CD4-positive, alpha-beta T cell treated with Interleukin-17A for 1 hour (primary cell): ENCODE data around the gene ATP2C2.

Source experiments
- DNase-seq: peaks from one replicate; pipeline ENCODE4 v3.0.0-alpha.2; 2020

The ATP2C2 gene

GRCh38 chr16:84501077-84501735 is 132.9 kb downstream of the ATP2C2 start:
- DNase-seq, result no peak

DNA sequence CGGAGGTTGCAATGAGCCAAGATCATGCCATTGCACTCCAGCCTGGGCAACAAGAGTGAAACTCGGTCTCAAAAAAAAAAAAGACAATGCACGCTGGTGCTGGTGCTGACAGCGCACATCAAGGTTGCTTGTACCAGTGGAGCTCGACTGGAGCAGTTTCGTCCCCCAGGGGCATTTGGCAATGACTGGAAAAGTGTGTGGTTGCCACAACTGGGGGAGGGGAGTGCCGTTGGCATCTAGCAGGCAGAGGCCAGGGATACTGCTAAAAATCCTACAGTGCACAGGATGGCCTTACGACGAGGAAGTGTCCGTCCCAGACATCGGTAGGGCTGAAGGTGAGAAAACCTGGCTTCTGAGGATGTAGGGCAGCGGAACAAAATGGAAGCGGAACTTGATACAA is 133.7 kb downstream of the ATP2C2 start:
- DNase-seq, result no peak

DNA sequence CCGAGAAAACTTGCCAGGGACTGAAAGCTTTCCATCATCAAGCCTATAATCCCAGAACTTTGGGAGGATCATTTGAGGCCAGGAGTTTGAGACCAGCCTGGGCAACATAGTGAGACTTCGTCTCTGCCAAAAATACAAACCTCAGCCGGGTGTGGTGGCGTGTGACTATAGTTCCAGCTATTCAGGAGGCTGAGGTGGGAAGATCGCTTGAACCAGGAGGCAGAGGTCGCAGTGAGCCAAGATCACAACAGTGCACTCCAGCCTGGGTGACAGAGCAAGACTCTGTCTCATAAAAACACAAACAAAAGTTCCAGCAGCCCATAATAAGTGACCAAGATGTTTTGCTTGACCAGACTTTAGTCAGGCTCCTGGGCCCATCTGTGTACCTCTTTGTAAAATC is 134.2 kb downstream of the ATP2C2 start:
- no peak for DNase-seq

- DNase-seq, result no peak
Measured at GRCh38 chr16:84503751-84504395, 135.5 kb downstream of the ATP2C2 start.

DNA sequence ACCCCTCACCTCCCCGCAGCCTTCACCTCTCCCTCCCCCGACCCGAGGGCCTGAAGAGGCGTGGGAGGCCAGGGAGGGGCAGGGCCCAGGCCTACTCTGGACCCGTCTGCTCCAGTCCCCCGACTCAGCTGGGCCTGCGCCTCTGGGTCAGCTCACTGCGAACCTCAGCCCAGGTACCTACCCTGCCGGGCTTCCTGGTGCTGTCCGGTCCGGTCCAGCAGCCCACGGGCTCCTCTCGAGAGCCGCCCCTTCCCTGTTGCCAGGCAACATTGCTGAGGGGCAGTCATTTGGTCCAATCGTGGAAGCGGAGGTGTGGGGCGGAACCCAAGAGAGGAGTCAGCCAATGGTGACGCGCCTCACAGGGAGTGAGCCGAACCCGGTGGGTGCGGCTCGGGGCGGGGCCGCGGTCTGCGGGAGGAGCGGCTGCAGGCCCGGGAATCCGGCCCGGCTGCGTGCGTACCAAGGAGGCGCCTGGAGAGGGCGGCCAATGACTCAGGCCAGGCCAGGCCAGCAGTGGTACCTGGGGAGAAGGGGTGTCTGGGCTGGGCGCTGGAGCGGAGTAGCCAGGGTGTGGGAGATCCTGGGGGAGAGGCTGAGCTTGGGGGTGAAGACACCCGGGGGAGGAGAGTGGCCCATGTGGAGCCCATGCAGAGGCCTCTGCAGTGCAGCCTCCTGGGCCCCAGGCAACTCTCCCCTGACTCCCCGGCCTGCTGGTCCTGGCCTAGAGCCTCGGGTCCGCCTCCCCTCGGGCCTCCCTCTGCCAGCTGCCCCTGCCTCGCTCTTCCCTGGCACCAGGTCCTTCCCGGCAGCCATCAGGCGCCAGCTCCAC is 136.3 kb downstream of the ATP2C2 start, which contains the start of gene MEAK7:
Gene MEAK7, minus strand, starts transcription at position 240 of the 829 bp plus-strand sequence. CDS start 6,573 bp downstream, outside the sequence.
- DNase-seq, result peak; percentile 98

- DNase-seq, result no peak
Measured at GRCh38 chr16:84505249-84506187, 137.2 kb downstream of the ATP2C2 start.

DNA sequence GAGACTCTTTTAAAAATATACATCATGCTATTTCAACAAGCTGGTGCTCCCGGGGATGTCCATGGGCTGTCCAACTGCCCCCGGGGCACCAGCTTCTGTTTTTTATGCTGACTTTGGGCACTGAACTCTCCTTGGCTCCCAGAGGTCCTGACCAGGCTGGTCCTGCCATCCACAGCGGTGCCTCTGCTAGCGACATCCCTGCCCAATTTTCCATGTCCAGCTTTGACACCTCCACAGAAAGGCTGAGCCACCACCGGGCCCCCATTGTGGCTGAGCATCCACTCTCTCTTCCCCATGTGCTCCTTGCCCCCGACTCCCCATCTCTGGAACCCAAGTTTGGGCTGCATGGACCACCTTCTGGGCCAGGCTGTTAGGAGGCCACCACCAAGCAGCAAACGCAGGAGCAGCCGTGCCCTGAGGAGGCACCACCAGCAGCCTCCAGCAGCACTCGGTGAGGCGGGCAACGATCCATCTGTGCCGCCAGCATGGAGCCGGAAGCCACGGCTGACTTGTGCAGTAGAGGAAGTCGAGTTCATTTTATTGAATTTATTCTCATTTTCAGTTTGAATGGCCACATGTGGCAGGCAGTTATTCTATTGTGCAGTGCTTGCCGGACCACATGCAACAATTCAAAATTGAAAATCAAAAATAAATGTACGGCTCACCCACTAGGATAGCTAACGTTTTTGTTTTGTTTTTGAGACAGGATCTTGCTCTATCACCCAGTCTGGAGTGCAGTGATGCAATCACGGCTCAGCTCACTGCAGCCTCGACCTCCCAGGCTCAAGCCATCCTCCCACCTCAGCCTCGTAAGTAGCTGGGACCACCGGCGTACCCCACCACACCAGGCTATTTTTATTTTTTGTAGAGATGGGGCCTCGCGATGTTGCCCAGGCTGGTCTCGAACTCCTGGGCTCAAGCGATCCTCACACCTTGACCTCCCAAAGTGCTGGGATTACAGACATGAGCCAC is 139.0 kb downstream of the ATP2C2 start:
- peak; percentile 38 for DNase-seq

GRCh38 chr16:84508502-84508901 is 140.2 kb downstream of the ATP2C2 start:
- DNase-seq, result peak; percentile 53

DNA sequence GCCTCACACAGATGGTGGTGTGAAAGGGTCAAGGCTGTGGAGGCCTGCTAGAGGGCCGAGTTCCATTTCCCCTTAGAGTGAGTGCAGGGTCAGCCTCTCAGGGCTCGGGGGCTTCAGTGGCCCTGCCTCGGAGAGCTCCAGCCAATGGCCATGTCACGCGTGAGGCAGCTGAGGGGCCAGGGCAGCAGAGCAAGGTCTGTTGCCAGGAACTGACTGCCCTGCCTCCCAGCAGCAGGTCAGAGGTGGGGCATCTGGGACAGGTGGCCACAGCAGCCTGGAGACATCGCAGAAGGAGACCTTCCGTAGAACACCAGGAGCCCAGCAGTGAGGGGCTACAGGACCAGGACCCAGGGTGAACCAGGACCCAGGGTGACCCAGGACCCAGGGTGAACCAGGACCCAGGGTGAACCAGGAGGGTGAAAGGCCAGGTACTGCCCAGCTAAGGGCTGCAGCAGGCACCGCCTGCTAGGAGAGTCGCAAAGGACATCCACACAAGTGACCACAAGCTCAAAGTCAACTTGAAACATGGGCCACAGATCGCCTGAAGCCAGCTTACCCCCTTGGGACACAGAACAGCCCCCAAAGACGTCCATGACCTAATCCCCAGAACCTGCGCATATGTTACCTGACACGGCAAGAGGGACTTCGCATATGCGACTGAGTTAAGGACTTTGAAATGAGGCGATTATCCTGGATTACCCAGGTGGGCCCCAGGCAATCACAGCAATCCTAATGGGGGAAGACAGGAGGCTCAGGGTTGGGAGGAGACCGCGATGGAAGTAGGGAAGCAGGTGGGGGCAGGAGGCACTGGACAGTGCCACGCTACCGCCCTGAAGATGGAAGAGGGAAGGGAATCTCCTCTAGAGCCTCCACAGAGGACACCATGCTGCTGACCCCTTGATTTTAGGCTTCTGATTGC is 141.0 kb downstream of the ATP2C2 start:
- no peak for DNase-seq

DNA sequence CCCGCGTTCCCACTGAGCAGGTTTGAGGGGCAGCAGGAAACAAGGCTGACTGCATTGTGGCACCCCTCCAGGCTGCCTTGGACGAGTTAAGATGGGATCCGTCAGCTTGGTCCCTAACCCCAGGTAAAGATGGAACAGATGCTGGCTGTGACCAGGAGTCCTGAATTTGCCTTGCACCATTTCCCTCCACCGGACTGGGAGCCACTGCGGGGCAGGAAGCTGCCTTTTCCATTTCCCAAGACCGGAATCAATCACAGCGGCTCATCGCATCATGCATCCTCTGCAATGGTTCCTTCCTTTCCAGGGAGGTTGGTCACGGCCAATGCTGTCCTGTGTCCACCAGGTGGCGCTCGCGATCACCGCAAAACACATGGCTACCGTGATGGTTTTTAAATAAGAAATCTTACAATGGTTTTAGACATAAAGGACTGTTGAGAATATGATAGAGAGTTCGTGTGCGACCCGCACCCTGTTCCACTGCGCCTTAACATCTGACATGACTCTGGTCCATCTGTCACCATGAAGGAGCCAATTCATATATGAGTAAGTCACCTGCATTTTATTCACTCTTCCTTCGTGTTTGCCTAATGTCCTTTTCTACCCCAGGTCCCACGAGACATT is 143.0 kb downstream of the ATP2C2 start:
- DNase-seq, result peak; percentile 88

GRCh38 chr16:84511831-84512230 is 143.5 kb downstream of the ATP2C2 start:
- no peak for DNase-seq

DNA sequence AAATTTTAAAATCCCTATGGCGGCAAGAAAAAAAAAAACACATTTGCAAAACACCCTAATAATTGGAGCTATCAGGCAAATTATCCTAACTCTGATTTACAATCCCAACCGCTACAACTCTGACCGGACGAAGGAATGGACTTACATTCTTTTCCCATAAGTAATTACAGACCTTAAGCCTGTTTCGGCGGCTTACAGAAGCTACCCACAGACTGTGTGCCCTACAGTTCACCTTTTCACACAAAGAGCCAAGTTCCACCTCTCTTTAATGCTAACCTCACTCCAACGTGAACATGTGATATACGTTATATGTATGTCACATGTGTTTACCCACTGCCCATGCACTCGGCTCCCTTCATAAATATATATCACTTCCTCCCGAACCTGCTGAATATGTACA is 144.8 kb downstream of the ATP2C2 start:
- DNase-seq, result no peak

GRCh38 chr16:84513666-84514065 is 145.3 kb downstream of the ATP2C2 start:
- DNase-seq, result no peak
